Right lobe of liver (tissue), 4 donors: ENCODE data around the gene KDM8.

Experiments used
- POLR2A ChIP-seq: fragments of 450-650 bp; IDR thresholded peaks from one replicate; pipeline ENCODE4 v1.6.1; 2017; ENCODE audit warnings: antibody characterized with exemption, mild to moderate bottlenecking
- TF ChIP-seq, protein P1 (sequence below), 4 donors: fragments of 200-600 bp in 3 of 4; fragments of 450-650 bp in 1 of 4; IDR thresholded peaks; one replicate each; pipeline versions ENCODE4 v1.5.1 to v1.8.0; 2016 to 2022; ENCODE audit warnings: antibody characterized with exemption in 4 of 4, mild to moderate bottlenecking in 2 of 4
- donor health status: DM: no; HTN: no; CAD: no.
- donor health status: DM: no; HTN: no; CAD: no.
- donor health status: DM: no; HTN: yes; CAD: no.

- TF ChIP-seq, protein P1, sequence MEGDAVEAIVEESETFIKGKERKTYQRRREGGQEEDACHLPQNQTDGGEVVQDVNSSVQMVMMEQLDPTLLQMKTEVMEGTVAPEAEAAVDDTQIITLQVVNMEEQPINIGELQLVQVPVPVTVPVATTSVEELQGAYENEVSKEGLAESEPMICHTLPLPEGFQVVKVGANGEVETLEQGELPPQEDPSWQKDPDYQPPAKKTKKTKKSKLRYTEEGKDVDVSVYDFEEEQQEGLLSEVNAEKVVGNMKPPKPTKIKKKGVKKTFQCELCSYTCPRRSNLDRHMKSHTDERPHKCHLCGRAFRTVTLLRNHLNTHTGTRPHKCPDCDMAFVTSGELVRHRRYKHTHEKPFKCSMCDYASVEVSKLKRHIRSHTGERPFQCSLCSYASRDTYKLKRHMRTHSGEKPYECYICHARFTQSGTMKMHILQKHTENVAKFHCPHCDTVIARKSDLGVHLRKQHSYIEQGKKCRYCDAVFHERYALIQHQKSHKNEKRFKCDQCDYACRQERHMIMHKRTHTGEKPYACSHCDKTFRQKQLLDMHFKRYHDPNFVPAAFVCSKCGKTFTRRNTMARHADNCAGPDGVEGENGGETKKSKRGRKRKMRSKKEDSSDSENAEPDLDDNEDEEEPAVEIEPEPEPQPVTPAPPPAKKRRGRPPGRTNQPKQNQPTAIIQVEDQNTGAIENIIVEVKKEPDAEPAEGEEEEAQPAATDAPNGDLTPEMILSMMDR (IDR thresholded peaks at IDR 0.05), result no peak
- TF ChIP-seq POLR2A, result no peak
Observed at GRCh38 chr16:27215660-27216059, 12.3 kb downstream of the KDM8 start.
